GM06990 (cell line): ENCODE results near the gene CDS1.
"Not testable (repeated sequence)": the region's sequence is repeated elsewhere in the genome, so short reads cannot be mapped to it uniquely, and the experiment has no call there.

Experiments
- DNase-seq: peaks from one replicate; pipeline ENCODE4 v3.0.0-alpha.2; 2011; ENCODE audit not compliant: insufficient read length; ENCODE audit errors: extremely low read depth
- H3K27me3 ChIP-seq: replicated peaks from 2 replicates; pipeline ENCODE4 v1.6.0; 2011; ENCODE audit warnings: low read length; ENCODE audit not compliant: control insufficient read depth, insufficient read depth
- H3K36me3 ChIP-seq: 2 replicates; pipeline ENCODE4 v1.5.1; 2011; ENCODE audit warnings: low read length; ENCODE audit not compliant: control insufficient read depth, insufficient read depth
- H3K4me3 ChIP-seq: replicated peaks from 2 replicates; pipeline ENCODE4 v1.5.1; 2011; ENCODE audit warnings: low read depth, mild to moderate bottlenecking, control low read depth, low read length
- TF ChIP-seq, protein P1 (sequence below): IDR thresholded peaks from 2 replicates; pipeline ENCODE4 v1.5.1; 2011; ENCODE audit warnings: low read length, control low read depth, mild to moderate bottlenecking, inconsistent platforms; ENCODE audit not compliant: insufficient read depth, poor library complexity, severe bottlenecking

CDS1 gene

DNA sequence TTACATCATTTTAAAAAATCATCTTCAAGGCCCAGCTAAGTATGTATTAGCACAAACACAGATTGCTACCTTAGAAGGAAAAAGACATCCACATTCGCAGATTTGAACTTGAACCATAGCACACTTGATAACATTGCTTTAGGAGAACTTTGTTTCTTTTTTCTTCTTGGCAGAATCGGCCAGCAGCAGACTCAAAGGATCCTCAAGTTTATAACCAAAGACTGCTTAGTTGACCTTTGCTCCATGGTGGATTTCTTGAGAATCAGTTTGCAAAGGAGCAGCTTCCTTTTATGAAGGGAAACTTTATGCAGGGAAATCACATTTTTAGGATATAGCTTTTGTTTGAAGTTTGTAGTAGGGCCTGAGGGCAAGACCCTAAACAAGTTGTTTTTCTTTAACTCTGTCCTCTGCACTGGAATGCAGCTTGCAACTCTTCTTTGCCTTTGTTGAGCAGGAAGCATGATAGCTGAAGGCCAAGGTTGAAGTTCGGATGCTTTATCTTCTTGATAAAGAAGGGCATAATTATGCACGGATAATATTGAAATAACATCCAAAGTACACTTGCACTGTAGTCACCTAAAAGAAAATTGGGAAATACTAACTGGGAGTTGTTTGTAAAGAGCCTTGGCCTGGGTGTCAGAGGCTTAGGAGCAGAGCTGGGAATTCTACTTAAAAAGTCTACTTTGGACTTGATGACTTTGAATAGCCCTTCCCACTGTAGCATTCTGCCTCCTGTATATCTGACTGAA is 78.4 kb downstream of the CDS1 start:
- Histone ChIP-seq H3K36me3 (no peaks in the 10 kb centered on the region), H3K27me3 (no peaks in the 10 kb centered on the region), H3K4me3 (no peak overlapping the region)
- TF ChIP-seq, protein P1, sequence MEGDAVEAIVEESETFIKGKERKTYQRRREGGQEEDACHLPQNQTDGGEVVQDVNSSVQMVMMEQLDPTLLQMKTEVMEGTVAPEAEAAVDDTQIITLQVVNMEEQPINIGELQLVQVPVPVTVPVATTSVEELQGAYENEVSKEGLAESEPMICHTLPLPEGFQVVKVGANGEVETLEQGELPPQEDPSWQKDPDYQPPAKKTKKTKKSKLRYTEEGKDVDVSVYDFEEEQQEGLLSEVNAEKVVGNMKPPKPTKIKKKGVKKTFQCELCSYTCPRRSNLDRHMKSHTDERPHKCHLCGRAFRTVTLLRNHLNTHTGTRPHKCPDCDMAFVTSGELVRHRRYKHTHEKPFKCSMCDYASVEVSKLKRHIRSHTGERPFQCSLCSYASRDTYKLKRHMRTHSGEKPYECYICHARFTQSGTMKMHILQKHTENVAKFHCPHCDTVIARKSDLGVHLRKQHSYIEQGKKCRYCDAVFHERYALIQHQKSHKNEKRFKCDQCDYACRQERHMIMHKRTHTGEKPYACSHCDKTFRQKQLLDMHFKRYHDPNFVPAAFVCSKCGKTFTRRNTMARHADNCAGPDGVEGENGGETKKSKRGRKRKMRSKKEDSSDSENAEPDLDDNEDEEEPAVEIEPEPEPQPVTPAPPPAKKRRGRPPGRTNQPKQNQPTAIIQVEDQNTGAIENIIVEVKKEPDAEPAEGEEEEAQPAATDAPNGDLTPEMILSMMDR: no peak
- DNase-seq: no peak

DNA sequence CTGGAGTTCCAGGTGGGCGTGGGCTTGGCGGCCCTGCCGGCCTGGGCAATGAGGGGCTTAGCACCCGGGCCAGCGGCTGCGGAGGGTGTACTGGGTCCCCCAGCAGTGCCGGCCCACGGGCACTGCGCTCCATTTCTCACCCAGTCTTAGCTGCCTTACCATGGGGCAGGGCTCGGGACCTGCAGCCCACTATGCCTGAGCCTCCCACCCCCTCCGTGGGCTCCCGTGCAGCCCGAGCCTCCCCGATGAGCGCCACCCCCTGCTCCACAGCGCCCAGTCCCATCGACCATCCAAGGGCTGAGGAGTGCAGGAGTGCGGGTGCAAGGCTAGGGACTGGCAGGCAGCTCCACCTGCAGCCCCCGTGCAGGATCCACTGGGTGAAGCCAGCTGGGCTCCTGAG is 81.8 kb downstream of the CDS1 start:
- H3K4me3 ChIP-seq, H3K27me3 ChIP-seq, H3K36me3 ChIP-seq, DNase-seq: not testable (repeated sequence)

DNA sequence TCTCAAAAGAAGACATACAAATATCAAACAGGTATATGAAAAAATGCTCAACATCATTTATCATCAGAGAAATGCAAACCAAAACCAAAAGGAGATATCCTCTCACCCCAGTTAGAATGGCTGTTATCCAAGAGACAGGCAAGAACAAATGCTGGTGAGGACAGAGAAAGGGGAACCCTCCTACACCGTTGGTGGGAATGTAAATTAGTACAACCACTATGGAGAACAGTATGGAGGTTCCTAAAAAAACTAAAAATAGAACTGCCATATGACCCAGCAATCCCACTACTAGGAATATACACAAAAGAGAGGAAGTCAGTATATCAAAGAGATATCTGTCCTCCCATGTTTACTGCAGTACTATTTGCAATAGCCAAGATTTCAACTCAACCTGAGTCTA is 83.5 kb downstream of the CDS1 start:
- TF ChIP-seq, protein P1: no peak
- Histone ChIP-seq H3K36me3 (no peaks in the 10 kb centered on the region), H3K4me3 (no peak overlapping the region), H3K27me3 (no peaks in the 10 kb centered on the region)
- DNase-seq: no peak

DNA sequence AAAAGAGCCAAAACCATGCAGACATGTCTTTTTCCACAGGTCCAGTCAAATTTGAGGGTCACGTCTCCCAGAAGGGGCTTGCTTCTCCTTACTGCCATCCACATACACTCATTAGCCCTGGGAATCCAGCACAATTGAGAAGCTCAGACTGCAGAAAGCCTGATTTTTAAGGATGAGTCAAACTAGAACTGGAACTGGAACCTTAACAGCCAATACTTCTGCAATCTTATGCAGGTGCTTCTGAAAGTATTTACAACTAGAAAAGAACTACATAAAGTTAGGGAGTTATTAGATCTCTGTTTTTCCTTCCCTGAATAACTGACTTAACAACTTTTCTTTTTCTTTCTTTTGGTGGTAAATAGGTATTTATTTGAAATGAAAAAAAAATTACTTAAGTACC is 86.3 kb downstream of the CDS1 start:
- no peaks in the 10 kb centered on the region for H3K27me3 ChIP-seq
- TF ChIP-seq, protein P1: no peak
- H3K36me3 ChIP-seq: no peaks in the 10 kb centered on the region

DNA sequence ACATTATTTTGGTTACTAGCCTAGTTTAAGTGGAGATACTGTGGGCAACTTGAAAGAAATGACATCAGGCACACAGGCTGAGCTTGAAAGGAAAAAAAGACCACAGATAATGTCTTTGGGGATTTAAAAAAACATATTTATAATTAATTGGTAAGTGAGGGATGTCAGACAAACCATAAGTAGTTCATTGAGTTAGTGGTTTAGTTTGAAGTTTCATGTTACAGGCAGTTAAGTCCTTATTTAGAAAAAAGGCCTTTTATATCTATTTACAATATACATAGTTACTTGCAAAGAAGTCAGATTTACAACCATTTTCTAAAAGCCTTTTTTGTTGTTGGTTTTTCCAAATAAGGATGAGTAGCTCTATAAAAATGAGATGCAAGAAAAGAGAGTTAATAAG is 89.2 kb downstream of the CDS1 start:
- DNase-seq: no peak
- no peaks in the 10 kb centered on the region for H3K27me3 ChIP-seq
- TF ChIP-seq, protein P1: no peak
- H3K36me3 ChIP-seq: no peaks in the 10 kb centered on the region
- no peak overlapping the region for H3K4me3 ChIP-seq

More for the DNA sequence above, 86.3 kb downstream of the CDS1 start:
- H3K4me3 ChIP-seq: no peak overlapping the region
- no peak for DNase-seq

DNA sequence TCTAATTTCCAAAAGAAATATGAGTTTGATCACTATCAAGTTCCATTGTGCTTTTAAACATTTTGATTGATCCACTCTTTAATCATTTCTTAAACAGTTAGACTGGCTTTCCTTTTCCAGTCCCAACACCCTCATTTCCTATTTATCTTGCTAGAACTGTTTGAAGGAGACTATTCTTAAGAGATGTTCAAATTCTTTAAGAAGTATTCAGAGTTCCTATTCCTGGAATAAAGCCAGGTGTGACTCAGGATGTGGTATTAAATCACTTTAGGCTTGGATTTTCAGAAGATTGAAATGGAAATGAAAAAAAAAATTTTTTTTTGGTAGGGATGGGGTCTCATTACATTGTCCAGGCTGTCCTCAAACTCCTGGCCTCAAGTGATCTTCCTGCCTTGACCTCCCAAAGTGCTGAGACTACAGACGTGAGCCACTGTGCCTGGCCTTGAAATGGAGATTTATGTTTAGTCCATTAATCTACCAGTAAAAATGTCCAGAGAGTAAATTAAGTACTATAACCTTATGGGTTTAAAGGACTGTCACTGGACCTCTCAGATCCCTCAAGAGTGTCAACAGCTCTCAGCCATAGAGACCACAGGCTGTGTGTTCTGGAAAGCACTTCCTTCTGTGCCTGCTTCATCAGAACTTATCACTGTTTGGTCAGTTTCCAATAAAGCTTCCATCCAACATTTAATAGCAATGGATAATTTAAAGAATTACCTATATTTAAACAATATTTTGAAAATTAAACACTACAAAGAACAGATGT is 90.7 kb downstream of the CDS1 start:
- DNase-seq: no peak
- Histone ChIP-seq H3K27me3 (no peaks in the 10 kb centered on the region), H3K4me3 (no peak overlapping the region), H3K36me3 (no peaks in the 10 kb centered on the region)
- TF ChIP-seq, protein P1: no peak
